GM12865 (cell line): Measurements from ENCODE around the gene CD52.
A peak's percentile ranks its signal among the peaks of the same experiment; 100 is the strongest.
"Not testable (repeated sequence)": the region's sequence is repeated elsewhere in the genome, so short reads cannot be mapped to it uniquely, and the experiment has no call there.

Source experiments
- DNase-seq: peaks from one replicate; pipeline ENCODE4 v3.0.0; 2010; ENCODE audit warnings: low read depth
- H3K4me3 ChIP-seq: 2 replicates; pipeline ENCODE4 v1.5.1; 2011; ENCODE audit warnings: mild to moderate bottlenecking, low read depth, low read length, control low read depth
- TF ChIP-seq, protein P1 (sequence below): IDR thresholded peaks from 2 replicates; pipeline ENCODE4 v1.5.1; 2011; ENCODE audit warnings: low read length, control low read depth, low read depth, inconsistent platforms; ENCODE audit not compliant: insufficient read depth; ENCODE audit errors: missing control alignments

The CD52 gene

DNA sequence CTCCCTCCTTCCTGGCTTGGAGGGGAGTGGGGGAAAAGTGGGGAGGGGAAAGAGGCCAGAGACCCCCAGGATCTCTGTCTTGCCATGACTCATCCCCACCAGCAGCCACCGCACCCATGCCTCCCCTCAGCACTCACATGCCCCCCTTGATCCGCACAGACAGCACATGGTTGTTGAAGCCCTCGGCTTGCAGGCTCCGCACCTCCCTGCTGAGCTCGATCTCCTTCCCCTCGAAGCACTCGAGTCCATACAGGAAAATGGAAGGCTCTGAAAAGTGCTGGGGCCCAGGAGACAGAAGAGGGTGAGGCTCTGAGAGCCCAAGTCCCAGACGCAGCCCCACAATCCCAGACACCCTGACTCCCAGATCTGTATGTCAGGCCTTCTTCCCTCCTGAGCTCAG, 10.8 kb downstream of the CD52 start:
- H3K4me3 ChIP-seq = no peak overlapping the region
- DNase-seq = no peak
- TF ChIP-seq, protein P1, sequence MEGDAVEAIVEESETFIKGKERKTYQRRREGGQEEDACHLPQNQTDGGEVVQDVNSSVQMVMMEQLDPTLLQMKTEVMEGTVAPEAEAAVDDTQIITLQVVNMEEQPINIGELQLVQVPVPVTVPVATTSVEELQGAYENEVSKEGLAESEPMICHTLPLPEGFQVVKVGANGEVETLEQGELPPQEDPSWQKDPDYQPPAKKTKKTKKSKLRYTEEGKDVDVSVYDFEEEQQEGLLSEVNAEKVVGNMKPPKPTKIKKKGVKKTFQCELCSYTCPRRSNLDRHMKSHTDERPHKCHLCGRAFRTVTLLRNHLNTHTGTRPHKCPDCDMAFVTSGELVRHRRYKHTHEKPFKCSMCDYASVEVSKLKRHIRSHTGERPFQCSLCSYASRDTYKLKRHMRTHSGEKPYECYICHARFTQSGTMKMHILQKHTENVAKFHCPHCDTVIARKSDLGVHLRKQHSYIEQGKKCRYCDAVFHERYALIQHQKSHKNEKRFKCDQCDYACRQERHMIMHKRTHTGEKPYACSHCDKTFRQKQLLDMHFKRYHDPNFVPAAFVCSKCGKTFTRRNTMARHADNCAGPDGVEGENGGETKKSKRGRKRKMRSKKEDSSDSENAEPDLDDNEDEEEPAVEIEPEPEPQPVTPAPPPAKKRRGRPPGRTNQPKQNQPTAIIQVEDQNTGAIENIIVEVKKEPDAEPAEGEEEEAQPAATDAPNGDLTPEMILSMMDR = no peak

DNA sequence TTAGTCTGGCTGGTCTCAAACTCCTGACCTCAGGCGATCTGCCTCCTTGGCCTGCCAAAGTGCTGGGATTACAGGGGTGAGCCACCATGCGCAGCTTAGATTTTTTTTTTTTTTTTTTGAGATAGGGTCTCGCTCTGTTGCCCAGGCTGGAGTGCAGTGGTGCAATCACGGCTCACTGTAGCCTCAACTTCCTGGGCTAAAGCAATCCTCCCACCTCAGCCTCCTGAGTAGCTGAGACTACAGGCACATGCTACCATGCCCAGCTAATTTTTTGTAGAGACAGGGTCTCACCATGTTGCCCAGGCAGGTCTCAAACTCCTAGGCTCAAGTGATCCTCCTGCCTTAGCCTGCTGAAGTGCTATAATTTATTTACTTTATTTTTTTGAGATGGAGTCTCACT, 11.6 kb downstream of the CD52 start:
- not testable (repeated sequence) for H3K4me3 ChIP-seq, DNase-seq

DNA sequence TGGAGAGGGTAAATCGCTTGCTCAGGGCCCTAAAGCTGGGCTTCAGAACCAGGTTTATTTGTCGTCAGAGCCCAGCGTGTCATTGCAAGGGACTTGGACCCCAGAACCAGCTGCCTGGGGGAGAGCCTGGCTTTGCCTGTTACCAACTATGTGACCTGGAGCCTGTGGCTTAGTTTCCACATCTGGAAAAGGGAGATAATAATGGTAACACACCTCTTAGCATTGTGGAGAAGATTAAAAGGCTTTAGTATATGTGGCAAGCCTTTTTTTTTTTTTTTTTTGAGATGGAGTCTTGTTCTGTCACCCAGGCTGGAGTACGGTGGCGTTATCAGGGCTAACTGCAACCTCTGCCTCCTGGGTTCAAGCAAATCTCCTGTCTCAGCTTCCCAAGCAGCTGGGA, 12.5 kb downstream of the CD52 start:
- no peak for DNase-seq
- no peak overlapping the region for H3K4me3 ChIP-seq
- TF ChIP-seq, protein P1 = no peak

DNA sequence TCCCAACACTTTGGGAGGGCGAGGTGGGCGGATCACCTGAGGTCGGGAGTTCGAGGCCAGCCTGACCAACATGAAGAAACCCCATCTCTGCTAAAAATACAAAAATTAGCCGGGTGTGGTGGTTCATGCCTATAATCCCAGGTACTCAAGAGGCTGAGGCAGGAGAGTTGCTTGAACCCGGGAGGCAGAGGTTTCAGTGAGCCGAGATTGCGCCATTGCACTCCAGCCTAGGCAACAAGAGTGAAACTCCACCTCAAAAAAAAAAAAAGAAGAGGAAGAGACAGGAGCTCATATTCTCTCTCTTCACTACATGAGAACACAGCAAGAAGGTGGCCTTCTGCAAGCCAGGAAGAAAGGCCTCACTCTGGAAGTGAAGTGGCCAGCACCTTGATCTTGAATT, 15.6 kb downstream of the CD52 start:
- not testable (repeated sequence) for DNase-seq

DNA sequence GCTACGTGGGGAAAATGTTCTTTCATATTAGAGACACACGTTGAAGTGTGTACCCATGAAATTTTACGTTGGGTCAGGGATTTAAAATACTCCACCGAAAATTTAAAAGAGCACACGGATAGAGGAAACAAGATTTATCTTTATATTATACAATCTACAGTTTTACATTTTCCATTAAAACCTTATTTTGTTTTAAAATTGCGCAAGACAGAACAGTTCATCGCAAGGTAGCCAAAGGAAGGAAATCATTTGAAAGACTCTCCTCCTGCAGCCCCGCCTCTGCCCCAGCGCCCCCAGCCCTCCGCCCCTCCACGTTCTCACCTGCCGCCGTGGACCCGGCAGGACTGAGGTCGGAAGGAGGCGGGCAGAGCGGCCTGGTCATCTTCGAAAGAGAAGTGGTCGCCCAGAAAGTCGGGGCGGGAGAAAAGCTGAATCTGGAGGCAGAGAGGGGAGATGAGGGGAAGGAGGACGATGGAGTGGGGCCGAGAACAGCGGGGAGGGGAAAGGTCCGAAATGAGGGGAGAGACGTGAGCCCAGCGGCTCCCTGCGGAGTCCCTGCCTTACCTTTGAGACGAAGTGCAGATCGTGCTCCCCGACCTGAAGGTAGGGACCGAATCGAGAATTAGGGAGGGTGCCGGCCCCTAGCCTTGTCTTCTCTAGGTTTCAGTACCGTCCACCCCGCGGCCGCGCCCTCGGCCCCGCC, 18.2 kb downstream of the CD52 start:
- H3K4me3 ChIP-seq = peak overlapping the region; percentile 33
- TF ChIP-seq, protein P1 = no peak
- no peak for DNase-seq

More for the DNA sequence above, 15.6 kb downstream of the CD52 start:
- not testable (repeated sequence) for H3K4me3 ChIP-seq

DNA sequence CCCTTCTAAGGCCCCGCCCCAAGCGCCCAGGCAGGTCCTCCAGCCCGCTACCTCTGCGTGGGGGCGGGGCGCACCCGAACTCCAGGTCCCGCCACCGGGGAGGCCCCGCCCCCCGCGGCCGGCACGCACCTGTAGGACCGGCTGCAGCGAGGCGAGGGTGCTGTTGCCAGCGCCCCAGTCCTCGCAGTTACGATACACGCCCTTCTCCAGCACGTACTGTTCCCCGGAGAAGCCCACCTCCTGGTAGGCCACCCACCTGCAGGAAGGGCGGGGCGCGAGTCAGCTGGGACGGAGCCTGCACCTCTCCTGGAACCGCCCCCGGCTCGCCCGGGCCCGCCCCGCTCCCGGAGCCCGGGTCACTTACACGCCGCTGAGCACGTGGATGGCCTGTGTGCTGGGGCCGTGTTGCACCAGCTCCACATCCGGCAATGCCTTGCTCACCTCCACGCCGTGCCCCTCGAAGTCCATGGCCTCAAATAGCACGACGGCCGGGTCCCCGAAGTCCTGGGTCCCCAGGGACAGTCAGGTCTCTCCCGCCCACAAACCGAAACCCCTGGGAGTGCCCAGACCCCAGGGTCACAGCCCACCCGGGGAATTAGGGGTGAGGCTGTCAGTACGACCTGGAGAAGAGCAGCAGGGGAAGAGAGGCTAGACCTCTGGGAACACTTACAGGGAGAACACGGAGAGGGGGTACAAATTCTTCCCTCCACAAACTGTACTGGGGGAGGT, 18.9 kb downstream of the CD52 start:
- H3K4me3 ChIP-seq = peak overlapping the region; percentile 33
- TF ChIP-seq, protein P1 = no peak
- DNase-seq = peak; percentile 77

DNA sequence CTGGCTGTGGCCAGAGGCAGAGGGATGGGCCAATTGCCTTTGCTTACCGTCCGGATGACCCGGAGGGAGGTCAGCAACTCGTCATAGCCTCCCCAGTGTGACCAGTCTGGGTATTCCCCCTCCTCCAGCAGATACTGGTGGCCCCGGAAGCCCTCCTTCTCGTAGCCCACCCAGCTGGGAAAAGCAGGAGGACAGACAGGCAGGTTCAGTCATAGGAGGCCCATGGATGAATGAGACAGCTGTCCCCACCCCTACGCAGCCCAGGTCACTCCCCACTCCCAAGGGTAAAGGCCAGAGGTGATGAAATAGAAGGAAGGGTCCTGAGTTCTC, 19.4 kb downstream of the CD52 start:
- H3K4me3 ChIP-seq = no peak overlapping the region
- TF ChIP-seq, protein P1 = no peak

DNA sequence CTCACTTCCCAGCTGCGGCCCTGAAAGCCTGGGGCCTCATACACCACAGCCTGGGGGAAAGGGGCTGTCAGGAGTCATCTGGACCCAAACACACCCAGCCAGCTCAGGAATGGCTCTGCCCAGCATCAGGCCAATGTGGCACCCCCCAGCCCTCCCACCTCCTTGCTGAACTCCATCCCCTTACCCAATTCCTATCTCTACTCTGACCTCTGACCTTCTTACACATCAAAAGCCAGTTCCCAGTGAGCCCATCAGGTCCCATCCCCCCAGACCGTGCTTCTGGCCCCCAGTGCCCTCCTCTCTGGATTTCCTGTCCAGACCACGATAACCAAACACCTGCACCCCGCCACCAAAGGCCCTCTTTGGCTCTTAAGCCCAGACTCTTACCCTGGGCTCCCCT, 19.9 kb downstream of the CD52 start:
- no peak overlapping the region for H3K4me3 ChIP-seq
- DNase-seq = no peak
- TF ChIP-seq, protein P1 = no peak

More for the DNA sequence above, 19.4 kb downstream of the CD52 start:
- DNase-seq = no peak
